AG04450 (cell line): Measurements from ENCODE around the gene SPTBN2. TPM values are rescaled to one million over a fixed set of nuclear protein-coding genes. Genes with fewer than 3 reads are reported as not detected.

Experiments used
- CTCF ChIA-PET: fragments of 300-600, 350-600 bp; formaldehyde crosslinking; extraction: SDS; loops from one replicate; lab custom pipeline; 2022; ENCODE audit warnings: antibody characterized with exemption, inconsistent platforms; lab: Charles Lee
- POLR2A ChIA-PET: fragments of 350-600 bp; formaldehyde crosslinking; extraction: SDS; loops from one replicate; lab custom pipeline; 2021; ENCODE audit warnings: antibody characterized with exemption, inconsistent platforms; lab: Yijun Ruan, JAX
- DNase-seq: peaks from one replicate; pipeline ENCODE4 v3.0.0-alpha.2; 2011; ENCODE audit warnings: low read depth, low spot score
- H3K27ac ChIP-seq: one replicate; pipeline ENCODE4 v1.5.1; 2012; ENCODE audit warnings: low read depth, low read length, control low read depth
- H3K27me3 ChIP-seq: one replicate; pipeline ENCODE4 v1.6.0; 2012; ENCODE audit warnings: low read length; ENCODE audit not compliant: control insufficient read depth, insufficient read depth
- H3K4me3 ChIP-seq: 2 replicates; pipeline ENCODE4 v1.5.1; 2011; ENCODE audit warnings: mild to moderate bottlenecking, low read depth, low read length, control low read depth
- H3K9me3 ChIP-seq: 2 replicates; pipeline ENCODE4 v1.5.1; 2012; ENCODE audit warnings: low read length; ENCODE audit not compliant: control insufficient read depth, insufficient read depth
- CTCF ChIP-seq: IDR thresholded peaks from 2 replicates; pipeline ENCODE4 v1.5.1; 2011; ENCODE audit warnings: low read depth, low read length, control low read depth, inconsistent platforms
- polyA plus RNA-seq: library from polyadenylated mRNA; depleted of rRNA; stranded (reverse); fragments of >200 nt; gene quantifications from 2 replicates; pipeline ENCODE4 v1.2.3, GENCODE V29; 2011

Gene SPTBN2
- polyA plus RNA-seq, 1 experiment, result 0.09 TPM

- ChIA-PET CTCF (interaction anchor here (0.5 to 2.6 kb wide), 4 partner anchors 17 to 138 kb away, joined by 3 to 19 read pairs (median 3); no protein-coding TSS in a partner anchor), POLR2A (no interaction called here)
These were observed 32.9 kb downstream of the SPTBN2 start for GRCh38 chr11:66696146-66696545.

DNA sequence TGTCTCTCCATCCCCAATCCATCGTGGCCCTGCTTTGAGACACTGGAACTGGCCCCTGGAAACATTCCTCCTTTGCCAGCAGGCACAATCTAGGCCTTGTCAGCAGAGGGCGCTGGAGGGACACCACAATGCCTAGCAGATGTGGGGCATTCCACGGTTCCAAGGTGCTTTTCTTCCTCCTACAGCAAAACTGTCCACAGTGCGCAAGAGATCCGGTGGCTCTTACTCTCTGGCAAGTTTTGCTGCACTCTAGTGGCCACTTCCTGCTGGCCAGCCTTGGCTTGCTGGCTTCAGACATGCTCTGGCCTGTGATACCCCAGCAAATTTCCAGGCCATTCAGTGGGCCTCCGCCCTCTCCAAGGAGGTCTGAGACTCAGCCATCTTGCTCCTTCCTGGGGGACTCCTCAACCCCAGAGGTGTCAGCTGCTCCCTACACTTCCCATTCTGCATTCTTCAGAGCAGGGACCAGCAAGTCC lies 34.2 kb downstream of the SPTBN2 start:
- CTCF ChIA-PET, result interaction anchor here (0.6 to 2.6 kb wide), 10 partner anchors 9 to 389 kb away, joined by 3 to 19 read pairs (median 3); no protein-coding TSS in a partner anchor
- peak overlapping the region; percentile 39 for H3K27ac ChIP-seq
- peaks cover 15% of the 10 kb centered on the region for H3K9me3 ChIP-seq
- H3K27me3 ChIP-seq, result no peaks in the 10 kb centered on the region
- TF ChIP-seq CTCF, result peak; percentile 98
- POLR2A ChIA-PET, result interaction anchor here (0.6 kb wide), 1 partner anchor 138 kb away, joined by 8 read pairs; no protein-coding TSS in a partner anchor
- peak; percentile 97 for DNase-seq
- no peak overlapping the region for H3K4me3 ChIP-seq

More at GRCh38 chr11:66696146-66696545, 32.9 kb downstream of the SPTBN2 start:
- Histone ChIP-seq H3K27me3 (no peaks in the 10 kb centered on the region), H3K4me3 (no peak overlapping the region), H3K27ac (no peak overlapping the region), H3K9me3 (peaks cover 26% of the 10 kb centered on the region)
- no peak for DNase-seq
- no peak for TF ChIP-seq CTCF

DNA sequence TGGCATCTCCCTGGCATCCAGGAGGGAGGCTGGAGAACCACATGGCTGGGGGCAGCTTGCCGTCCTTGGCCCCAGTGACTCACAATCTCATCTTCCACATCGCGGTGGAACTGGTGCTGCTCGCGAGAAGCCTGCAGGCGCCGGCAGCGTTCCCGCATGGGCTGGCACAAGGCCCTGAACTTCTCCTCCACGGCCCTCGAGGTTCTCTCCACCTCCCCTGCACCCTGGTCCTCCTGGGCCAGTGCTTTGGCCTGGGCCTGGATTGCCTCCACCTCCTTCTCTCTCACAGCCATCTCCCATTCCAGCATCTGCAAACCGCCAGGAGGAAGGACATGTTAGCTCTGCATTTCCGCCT lies 35.0 kb downstream of the SPTBN2 start:
- no peak for TF ChIP-seq CTCF
- DNase-seq, result no peak
- no peak overlapping the region for H3K4me3 ChIP-seq
- no peak overlapping the region for H3K27ac ChIP-seq
- no peaks in the 10 kb centered on the region for H3K27me3 ChIP-seq
- H3K9me3 ChIP-seq, result peaks cover 7% of the 10 kb centered on the region
- CTCF ChIA-PET, result interaction anchor here (0.5 to 2.5 kb wide), 8 partner anchors 12 to 328 kb away, joined by 3 to 23 read pairs (median 4); no protein-coding TSS in a partner anchor
- POLR2A ChIA-PET, result no interaction called here

DNA sequence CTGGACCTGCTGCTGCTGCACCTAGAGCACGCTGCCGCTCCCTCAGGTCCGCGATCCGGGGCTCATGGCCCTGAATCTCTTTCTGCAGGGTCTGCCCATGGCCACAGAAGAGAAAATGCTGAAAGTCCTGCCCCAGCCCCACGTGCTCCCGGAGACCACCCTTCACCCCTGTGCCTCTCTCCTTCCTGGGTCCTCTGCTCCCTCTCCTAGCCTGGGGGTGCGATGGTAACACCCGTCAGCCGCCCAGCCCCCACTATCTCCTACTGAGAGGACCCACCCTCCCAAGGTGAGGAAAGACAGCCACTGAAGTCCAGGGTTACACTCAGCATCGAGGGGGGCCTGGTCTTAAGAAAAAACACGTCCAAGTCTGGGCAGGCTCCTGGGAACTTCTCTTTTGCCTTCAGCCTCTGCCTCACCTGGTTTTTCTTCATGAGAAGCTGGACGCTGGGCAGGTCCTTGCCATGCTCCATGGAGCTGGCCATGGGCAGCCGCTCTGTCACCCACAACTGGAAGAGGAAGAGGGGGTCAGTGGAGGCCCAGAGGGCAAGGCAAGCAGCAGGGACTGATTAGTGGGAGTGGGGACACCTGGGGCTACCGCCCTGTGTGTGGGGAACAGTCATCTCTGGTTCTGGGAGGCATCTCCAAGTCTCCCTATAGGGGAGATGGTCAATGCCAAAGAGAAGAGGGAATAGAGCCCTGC lies 35.5 kb downstream of the SPTBN2 start:
- CTCF ChIA-PET, result interaction anchor here (0.5 to 2.5 kb wide), 8 partner anchors 12 to 328 kb away, joined by 3 to 23 read pairs (median 4); no protein-coding TSS in a partner anchor
- H3K4me3 ChIP-seq, result no peak overlapping the region
- no peaks in the 10 kb centered on the region for H3K27me3 ChIP-seq
- DNase-seq, result no peak
- peaks cover 3% of the 10 kb centered on the region for H3K9me3 ChIP-seq
- no peak overlapping the region for H3K27ac ChIP-seq
- POLR2A ChIA-PET, result no interaction called here
- TF ChIP-seq CTCF, result no peak

- ChIA-PET POLR2A (interaction anchor here (0.7 kb wide), 1 partner anchor 11 kb away, joined by 3 read pairs; no protein-coding TSS in a partner anchor), CTCF (interaction anchor here (0.6 to 2.5 kb wide), 4 partner anchors 20 to 283 kb away, joined by 4 to 23 read pairs (median 5); no protein-coding TSS in a partner anchor)
- Histone ChIP-seq H3K27ac (no peak overlapping the region), H3K9me3 (no peaks in the 10 kb centered on the region; the same call in 1 of the 2 replicates), H3K27me3 (no peaks in the 10 kb centered on the region), H3K4me3 (no peak overlapping the region)
- no peak for DNase-seq
- TF ChIP-seq CTCF, result no peak
These were observed 36.1 kb downstream of the SPTBN2 start for GRCh38 chr11:66692871-66693331.
